Measurements from ENCODE around the gene BLMH. TPM values are rescaled to one million over a fixed set of nuclear protein-coding genes. Genes with fewer than 3 reads are reported as not detected.

BLMH gene
- total and polyA plus RNA-seq, 2 experiments from 2014 or later, result 39.7 to 47.3 TPM

DNA sequence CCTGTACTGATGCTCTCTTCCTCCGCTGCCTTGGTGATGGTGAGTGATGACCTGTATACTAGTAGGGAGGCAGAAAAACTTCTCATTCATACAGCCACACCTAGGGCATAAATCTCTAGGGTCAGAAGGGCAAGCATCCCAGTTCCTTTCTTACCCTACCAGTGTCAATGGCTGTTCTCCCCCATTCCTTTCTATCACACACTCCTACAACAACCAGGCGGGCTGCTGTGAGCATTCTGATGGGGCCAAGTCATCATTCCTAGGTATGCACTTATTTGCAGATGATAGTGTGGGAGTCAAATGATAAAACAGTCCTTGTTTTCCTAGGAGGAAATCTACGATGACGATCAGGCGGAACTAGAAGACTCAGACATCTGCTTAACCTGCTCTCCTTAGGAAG lies 42.3 kb downstream of the BLMH start:
- TF ChIP-seq, protein P1, sequence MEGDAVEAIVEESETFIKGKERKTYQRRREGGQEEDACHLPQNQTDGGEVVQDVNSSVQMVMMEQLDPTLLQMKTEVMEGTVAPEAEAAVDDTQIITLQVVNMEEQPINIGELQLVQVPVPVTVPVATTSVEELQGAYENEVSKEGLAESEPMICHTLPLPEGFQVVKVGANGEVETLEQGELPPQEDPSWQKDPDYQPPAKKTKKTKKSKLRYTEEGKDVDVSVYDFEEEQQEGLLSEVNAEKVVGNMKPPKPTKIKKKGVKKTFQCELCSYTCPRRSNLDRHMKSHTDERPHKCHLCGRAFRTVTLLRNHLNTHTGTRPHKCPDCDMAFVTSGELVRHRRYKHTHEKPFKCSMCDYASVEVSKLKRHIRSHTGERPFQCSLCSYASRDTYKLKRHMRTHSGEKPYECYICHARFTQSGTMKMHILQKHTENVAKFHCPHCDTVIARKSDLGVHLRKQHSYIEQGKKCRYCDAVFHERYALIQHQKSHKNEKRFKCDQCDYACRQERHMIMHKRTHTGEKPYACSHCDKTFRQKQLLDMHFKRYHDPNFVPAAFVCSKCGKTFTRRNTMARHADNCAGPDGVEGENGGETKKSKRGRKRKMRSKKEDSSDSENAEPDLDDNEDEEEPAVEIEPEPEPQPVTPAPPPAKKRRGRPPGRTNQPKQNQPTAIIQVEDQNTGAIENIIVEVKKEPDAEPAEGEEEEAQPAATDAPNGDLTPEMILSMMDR (IDR thresholded peaks at IDR 0.05; ENCODE audit: low read depth, low read length), result no peak
- Histone ChIP-seq H3K27me3 (no peaks in the 10 kb centered on the region), H3K27ac (no peak overlapping the region), H3K4me3 (no peak overlapping the region), H3K36me3 (peaks cover 16% of the 10 kb centered on the region), H3K9me3 (ENCODE audit: low read depth) (no peaks in the 10 kb centered on the region), H3K4me1 (ENCODE audit: low read depth) (peaks cover 16% of the 10 kb centered on the region)
- no peak for DNase-seq (ENCODE audit: low read depth in 1 of 2, low spot score in 1 of 2)

DNA sequence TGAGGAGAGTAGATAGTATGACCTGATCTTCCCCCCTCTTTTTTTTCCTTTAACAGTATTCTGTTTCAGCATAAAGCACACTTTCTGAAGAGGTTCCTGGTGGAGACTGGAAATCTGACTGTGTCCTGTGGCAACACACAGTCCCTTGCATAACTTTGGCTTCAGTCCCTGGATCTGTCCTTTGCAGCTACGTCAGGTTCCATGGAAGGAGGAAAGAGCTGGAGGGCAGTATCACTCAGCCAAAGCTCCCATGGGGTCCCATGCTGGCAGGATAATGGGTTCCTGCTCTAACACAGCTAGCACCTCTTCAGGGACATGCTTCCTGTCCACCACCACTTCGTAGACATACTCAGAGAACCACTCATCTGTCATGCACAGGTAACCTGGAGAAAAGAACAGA lies 43.0 kb downstream of the BLMH start:
- Histone ChIP-seq H3K36me3 (peaks cover 16% of the 10 kb centered on the region), H3K27me3 (no peaks in the 10 kb centered on the region), H3K27ac (no peak overlapping the region), H3K9me3 (ENCODE audit: low read depth) (no peaks in the 10 kb centered on the region), H3K4me3 (no peak overlapping the region), H3K4me1 (ENCODE audit: low read depth) (peaks cover 16% of the 10 kb centered on the region)
- TF ChIP-seq, protein P1 (IDR thresholded peaks at IDR 0.05; ENCODE audit: low read depth, low read length), result no peak
- DNase-seq (ENCODE audit: low read depth in 1 of 2, low spot score in 1 of 2), result peak in 1 of 2 donors; percentile 64

- no peak overlapping the region for H3K4me3 ChIP-seq
- DNase-seq (ENCODE audit: low read depth in 1 of 2, low spot score in 1 of 2), result no peak
- H3K9me3 ChIP-seq (ENCODE audit: low read depth), result no peaks in the 10 kb centered on the region
- H3K27me3 ChIP-seq, result peaks cover 8% of the 10 kb centered on the region
- H3K4me1 ChIP-seq (ENCODE audit: low read depth), result no peaks in the 10 kb centered on the region
- H3K36me3 ChIP-seq, result peaks cover 16% of the 10 kb centered on the region
- TF ChIP-seq, protein P1 (IDR thresholded peaks at IDR 0.05; ENCODE audit: low read depth, low read length), result no peak
- no peak overlapping the region for H3K27ac ChIP-seq
Measured at GRCh38 chr17:30246460-30246859, 45.3 kb downstream of the BLMH start.

DNA sequence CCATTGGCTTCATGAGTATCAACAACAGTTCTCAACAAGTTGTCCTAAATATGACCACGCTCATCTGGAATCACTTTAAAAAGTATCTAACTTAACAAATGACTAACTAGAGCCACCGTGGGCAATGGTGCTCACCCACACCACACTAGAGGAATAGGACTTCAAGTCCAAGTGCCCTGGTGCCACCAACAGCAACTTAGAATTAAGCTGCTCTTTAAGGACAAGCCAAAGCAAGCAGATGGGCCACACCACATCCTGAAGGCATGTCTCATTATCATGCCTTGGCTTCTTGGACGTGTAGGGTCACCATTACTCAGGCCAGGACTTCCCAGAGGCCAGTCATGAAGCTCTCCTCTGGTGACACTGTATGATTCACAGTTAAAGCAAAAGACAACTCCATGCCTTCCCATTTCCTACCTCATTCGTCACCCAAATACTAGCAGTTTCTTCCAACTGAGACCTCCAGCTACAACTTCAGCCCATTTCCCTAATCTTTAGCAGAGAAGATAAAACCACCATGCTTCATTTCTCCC lies 46.8 kb downstream of the BLMH start:
- no peak for DNase-seq (ENCODE audit: low read depth in 1 of 2, low spot score in 1 of 2)

DNA sequence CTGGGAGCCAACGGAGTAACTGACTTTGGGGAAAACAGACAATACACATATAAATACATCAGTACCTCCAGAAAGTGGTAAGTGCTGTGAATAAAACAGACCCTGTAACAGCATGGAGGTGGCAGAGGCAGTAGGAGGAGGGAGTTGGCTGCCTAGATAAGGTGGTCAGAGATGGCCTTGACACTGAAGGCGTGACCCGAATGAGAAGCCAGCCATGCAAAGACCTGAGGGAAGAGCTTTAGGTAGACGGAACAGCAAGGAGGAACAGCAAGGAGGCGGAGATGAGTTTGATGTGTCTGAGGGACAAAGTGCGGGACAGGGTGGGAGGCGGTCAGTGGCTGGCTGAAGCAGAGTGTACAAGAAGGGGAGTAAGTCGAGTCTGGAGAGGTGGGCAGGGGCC lies 48.2 kb downstream of the BLMH start:
- DNase-seq (ENCODE audit: low read depth in 1 of 2, low spot score in 1 of 2), result no peak
- TF ChIP-seq, protein P1 (IDR thresholded peaks at IDR 0.05; ENCODE audit: low read depth, low read length), result no peak
- no peak overlapping the region for H3K4me3 ChIP-seq
- no peaks in the 10 kb centered on the region for H3K4me1 ChIP-seq (ENCODE audit: low read depth)
- peaks cover 14% of the 10 kb centered on the region for H3K36me3 ChIP-seq
- peaks cover 27% of the 10 kb centered on the region for H3K27me3 ChIP-seq
- no peak overlapping the region for H3K27ac ChIP-seq
- H3K9me3 ChIP-seq (ENCODE audit: low read depth), result no peaks in the 10 kb centered on the region

More for the DNA sequence above, 46.8 kb downstream of the BLMH start:
- Histone ChIP-seq H3K9me3 (ENCODE audit: low read depth) (no peaks in the 10 kb centered on the region), H3K4me1 (ENCODE audit: low read depth) (no peaks in the 10 kb centered on the region), H3K4me3 (no peak overlapping the region), H3K36me3 (peaks cover 16% of the 10 kb centered on the region), H3K27me3 (peaks cover 14% of the 10 kb centered on the region), H3K27ac (no peak overlapping the region)
- TF ChIP-seq, protein P1 (IDR thresholded peaks at IDR 0.05; ENCODE audit: low read depth, low read length), result no peak
